GM21367 (cell line): ENCODE results near the gene GP5.

Experiments
- ATAC-seq: cut with Tn5 transposase; IDR thresholded peaks from one replicate; pipeline ENCODE4 v1.9.1; 2021; ENCODE audit not compliant: unreplicated experiment

The GP5 gene

GRCh38 chr3:194379651-194380050 lies 19.4 kb downstream of the GP5 start:
- ATAC-seq, result no peak

- ATAC-seq, result no peak
Observed at GRCh38 chr3:194379231-194379630, 19.8 kb downstream of the GP5 start.

GRCh38 chr3:194377708-194378107 lies 21.4 kb downstream of the GP5 start:
- no peak for ATAC-seq

- no peak for ATAC-seq
Observed at GRCh38 chr3:194376241-194376560, 22.9 kb downstream of the GP5 start.

DNA sequence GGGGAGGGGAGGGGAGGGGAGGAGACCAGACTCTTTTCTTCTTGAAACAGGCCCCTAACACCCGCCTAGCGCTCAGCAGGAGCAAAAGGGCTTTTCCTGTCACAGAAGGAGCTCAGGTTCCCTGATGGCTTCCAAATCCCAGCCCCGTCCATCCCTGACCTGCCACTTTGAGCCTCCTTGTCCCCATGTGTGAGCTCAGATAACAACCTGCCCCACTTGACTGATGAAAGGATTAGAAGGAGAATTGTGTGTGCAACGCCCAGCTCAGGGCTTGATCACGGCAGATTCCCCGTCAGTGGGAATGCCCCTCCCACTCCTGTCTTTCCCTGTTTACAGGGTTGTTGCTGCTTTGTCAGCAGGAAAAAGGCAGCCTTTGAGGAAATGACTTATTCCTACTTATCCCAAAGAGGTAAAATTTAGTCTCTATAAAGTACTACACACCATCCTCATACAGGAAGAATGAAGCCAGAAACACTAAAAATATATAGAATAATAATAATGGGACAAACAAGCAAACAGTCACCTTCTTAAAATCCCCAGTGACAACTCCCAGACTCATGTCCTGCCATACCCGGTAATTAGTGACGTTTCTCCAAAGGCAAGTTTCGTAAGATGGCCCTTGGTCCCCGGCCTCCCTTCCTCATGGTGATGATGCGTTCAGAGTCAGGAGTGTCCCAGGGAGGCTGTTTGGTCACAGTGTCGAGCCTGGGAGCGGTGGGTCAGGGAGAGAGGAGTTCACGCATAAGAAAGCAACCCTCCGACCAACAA lies 23.4 kb downstream of the GP5 start:
- ATAC-seq, result no peak

DNA sequence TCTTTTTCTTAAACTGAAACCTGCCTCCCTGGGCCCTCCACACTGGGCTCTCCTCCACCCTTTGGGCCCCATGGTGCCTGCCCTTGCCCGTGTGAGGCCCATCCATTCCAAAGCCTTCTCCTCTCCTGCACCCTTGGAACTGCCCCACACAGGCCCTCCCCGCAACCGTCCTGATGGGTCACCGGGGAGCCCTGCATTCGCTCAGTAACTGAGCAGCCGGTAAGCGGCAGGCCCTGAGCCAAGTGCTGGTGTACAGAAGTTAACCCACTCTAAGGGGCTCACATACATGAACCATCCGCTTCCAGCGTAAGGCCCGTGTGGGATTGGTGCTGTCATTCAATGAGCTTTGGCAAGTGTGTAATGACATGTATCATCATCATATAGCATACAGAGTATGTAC lies 24.1 kb downstream of the GP5 start:
- ATAC-seq, result no peak

- no peak for ATAC-seq
Observed at GRCh38 chr3:194373899-194374298, 25.2 kb downstream of the GP5 start.

- ATAC-seq, result no peak
Observed at GRCh38 chr3:194373028-194373427, 26.0 kb downstream of the GP5 start.

GRCh38 chr3:194370753-194371152 lies 28.3 kb downstream of the GP5 start:
- no peak for ATAC-seq

DNA sequence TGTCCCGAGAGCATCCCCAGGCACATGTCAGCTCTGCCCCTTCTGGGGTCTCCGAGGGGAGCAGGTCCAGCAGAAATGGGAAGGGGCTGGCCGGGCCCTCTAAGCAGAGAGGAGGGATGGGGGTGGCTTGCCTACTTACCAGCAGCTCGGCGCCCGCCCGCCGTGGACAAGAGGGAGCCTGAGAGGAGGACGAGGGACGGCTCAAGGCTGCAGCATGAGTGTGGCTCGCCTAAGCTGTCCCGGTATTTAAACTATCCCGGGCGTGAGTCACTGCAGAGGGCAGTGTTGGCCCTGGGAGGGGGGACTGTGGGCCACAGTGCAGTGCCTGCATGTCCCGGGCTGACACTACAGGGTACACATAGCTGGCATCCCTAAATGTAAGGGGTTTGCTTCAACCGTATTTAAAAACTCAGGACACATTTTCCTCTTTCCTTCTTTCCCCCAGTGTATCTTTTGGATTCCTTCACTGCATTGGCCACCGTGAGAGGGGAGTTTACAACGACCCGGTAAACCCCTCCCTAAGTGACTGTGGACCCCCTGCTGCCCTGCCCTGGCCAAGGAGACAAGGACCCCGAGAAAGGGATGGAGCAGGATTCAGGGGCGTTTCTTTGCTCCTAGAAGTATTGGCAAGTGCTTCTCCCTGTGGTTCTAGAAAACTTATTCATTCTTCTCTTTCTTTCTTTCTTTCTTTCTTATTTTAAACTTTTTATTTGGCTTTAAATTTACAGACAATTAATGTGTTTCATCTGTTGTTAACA lies 29.4 kb downstream of the GP5 start, which contains the start of gene LRRC15:
Gene LRRC15, minus strand, starts transcription at position 222 of the 758 bp plus-strand sequence. CDS start 8,700 bp downstream, outside the sequence.
- ATAC-seq, result no peak

DNA sequence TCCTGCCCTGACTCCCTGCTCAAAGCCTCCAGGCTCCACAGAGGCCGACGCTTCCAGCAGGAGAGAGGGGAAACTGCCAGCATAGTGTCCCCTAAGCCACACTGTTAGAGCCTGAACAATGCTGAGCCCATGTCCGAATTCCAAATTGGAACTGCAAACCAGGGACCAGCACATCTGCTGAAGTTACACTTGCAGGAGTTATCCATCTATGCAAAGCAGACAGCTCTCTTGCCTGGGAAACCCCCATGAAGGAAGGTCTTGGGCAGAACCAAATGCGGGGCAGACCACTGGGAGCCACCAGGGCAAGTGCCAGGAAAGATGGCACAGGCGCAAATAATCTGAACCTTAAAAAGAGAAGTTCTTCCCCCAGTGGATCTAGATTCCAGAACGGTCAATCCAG lies 30.1 kb downstream of the GP5 start:
- ATAC-seq, result no peak

- no peak for ATAC-seq
Observed at GRCh38 chr3:194367992-194368841, 30.8 kb downstream of the GP5 start.

GRCh38 chr3:194365978-194366490 lies 33.0 kb downstream of the GP5 start:
- no peak for ATAC-seq

DNA sequence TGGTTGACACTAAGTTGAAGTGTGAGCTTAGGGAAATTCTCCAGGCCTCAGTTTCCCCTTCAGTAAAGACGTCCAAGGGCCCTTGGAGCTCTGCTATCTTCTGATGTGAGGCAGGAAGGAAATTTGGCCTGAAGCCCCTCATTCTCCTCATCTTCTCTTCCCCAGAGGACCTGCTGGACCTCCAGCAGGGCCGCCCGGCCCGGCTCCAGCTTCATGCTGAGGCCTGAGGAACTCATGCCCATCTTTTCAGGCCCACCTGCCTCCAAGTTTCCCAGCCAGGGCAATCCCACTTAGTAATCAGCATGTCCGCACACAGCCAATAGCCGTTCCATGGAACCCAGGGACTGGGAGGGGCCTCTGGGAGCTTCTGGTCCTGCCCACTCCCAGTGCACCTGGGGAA lies 33.5 kb downstream of the GP5 start:
- ATAC-seq, result no peak

- no peak for ATAC-seq
Observed at GRCh38 chr3:194364652-194365434, 34.2 kb downstream of the GP5 start.

DNA sequence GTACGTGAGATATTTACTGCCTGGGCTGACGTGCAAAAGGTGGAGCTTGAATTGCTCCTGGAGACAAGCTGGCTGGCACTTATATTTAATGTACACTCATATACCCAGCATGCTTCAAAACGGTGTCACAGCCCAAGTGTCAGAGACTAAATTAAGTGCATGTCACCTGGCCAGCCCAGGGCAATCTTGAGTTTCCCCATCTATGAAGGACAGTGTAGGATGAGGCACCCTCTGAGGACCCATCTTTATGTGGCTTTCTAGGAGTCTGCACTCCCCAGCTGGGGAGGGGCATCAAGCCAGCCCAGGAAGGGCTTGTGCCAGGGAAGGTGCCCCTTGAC lies 34.8 kb downstream of the GP5 start:
- ATAC-seq, result no peak

DNA sequence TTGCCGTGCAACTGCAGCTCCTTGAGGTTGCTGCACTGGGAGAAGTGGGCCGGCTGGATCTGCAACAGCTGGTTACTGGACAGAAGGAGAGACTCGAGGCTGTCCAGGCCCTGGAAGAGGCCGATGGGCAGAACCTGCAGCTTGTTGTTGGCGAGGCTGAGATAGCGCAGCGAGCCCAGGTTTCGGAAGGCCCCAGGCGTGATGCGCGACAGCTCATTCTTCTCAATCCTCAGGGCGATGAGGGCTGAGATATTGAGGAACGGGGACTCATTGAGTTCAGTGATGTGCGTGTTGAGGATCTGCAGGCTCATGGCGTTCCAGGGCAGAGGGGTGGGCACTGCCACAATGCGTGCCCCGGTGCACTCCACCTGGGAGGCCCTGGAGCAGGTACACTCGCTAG lies 38.5 kb downstream of the GP5 start:
- ATAC-seq, result no peak

GRCh38 chr3:194357681-194358080 lies 41.4 kb downstream of the GP5 start:
- ATAC-seq, result no peak

- ATAC-seq, result no peak
Observed at GRCh38 chr3:194355379-194355778, 43.7 kb downstream of the GP5 start.

DNA sequence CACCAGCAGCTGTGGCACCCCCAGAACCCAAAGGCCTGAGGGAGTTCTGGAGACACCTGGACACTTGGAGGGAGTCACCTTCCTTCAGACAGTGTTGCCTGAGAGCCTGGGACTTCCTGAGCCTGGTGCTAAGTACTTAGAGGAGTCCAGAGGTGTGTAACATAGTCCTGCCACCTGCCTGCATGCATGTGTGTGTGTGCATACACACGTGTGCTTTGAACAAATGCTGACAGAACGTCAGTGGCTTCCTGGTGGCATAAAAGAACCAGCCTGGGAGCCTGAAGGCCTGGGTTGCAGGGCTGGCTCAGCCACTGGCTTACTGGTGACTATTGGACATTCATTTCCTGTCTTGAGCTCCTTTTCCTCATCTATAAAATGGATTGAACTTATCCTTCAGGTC lies 44.8 kb downstream of the GP5 start:
- no peak for ATAC-seq
